ENCODE data around the gene GGN. TPM values are rescaled to one million over a fixed set of nuclear protein-coding genes. Genes with fewer than 3 reads are reported as not detected.
"Not testable (repeated sequence)": the region's sequence is repeated elsewhere in the genome, so short reads cannot be mapped to it uniquely, and the experiment has no call there.

The GGN gene
- total RNA-seq, 4 donors from 2014 or later = not detected

DNA sequence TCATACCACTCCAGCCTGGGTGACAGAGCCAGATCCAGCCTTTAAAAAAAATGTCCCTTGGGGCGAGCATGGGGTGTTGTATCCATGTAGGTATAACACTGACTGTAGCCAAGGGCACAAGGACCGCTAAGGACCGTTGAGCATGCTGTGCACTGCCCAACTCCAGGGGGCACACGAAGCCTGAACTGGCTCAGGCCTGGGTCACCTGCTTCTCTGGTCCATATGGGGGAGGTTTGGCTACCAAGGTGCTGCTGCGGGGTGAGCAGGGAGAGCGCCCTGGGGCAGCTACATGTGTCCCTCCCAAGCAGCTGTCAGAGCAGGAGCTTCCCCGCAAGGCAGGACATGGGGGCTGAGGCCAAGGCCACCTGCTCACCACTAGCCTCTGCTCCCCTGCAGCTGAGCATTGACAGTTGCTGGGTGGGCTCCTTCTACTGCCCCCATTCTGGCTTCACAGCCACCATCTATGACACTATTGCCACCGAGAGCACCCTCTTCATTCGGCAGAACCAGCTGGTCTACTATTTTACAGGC, 35.9 kb downstream of the GGN start:
- Histone ChIP-seq H3K4me3 (no peak overlapping the region), H3K36me3 (no peaks in the 10 kb centered on the region), H3K4me1 (no peaks in the 10 kb centered on the region), H3K9me3 (no peaks in the 10 kb centered on the region), H3K27ac (no peak overlapping the region), H3K27me3 (peaks cover 0 to 28% of the 10 kb centered on the region in 2 donors)
- WGBS, 2 donors = 75 to 85% methylated on average over 9 of the region's 9 CpGs
- TF ChIP-seq POLR2A (IDR thresholded peaks at IDR 0.05) = no peak
- TF ChIP-seq, protein P1, sequence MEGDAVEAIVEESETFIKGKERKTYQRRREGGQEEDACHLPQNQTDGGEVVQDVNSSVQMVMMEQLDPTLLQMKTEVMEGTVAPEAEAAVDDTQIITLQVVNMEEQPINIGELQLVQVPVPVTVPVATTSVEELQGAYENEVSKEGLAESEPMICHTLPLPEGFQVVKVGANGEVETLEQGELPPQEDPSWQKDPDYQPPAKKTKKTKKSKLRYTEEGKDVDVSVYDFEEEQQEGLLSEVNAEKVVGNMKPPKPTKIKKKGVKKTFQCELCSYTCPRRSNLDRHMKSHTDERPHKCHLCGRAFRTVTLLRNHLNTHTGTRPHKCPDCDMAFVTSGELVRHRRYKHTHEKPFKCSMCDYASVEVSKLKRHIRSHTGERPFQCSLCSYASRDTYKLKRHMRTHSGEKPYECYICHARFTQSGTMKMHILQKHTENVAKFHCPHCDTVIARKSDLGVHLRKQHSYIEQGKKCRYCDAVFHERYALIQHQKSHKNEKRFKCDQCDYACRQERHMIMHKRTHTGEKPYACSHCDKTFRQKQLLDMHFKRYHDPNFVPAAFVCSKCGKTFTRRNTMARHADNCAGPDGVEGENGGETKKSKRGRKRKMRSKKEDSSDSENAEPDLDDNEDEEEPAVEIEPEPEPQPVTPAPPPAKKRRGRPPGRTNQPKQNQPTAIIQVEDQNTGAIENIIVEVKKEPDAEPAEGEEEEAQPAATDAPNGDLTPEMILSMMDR (IDR thresholded peaks at IDR 0.05) = no peak
- TF ChIP-seq EP300 (IDR thresholded peaks at IDR 0.05) = no peak
- DNase-seq (ENCODE audit: low spot score in 2 of 2) = no peak

DNA sequence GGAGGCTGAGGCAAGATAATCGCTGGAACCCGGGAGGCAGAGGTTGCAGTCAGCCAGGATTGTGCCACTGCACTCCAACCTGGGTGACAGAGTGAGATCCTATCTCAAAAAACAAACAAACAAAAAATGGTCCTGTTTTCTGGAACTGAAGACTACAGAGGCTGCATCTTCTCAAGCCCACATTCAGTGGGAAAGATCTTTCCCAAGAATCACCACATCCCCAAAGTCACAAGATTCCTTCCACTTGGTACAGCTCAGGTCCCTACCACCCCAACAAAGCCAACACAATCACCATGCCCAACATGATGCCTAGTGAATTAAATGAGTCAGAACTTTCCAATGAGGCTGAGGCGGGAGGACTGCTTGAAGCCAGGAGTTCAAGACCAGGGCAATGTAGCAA, 37.0 kb downstream of the GGN start:
- Histone ChIP-seq H3K27ac (no peak overlapping the region), H3K36me3 (no peaks in the 10 kb centered on the region), H3K4me3 (no peak overlapping the region), H3K9me3 (no peaks in the 10 kb centered on the region), H3K27me3 (peaks cover 0 to 25% of the 10 kb centered on the region in 2 donors), H3K4me1 (no peaks in the 10 kb centered on the region)
- no peak for DNase-seq (ENCODE audit: low spot score in 2 of 2)
- WGBS, 2 donors = 89 to 98% methylated on average over 3 of the region's 3 CpGs
- TF ChIP-seq EP300 (IDR thresholded peaks at IDR 0.05) = no peak
- TF ChIP-seq, protein P1 (IDR thresholded peaks at IDR 0.05) = no peak
- no peak for TF ChIP-seq POLR2A (IDR thresholded peaks at IDR 0.05)

DNA sequence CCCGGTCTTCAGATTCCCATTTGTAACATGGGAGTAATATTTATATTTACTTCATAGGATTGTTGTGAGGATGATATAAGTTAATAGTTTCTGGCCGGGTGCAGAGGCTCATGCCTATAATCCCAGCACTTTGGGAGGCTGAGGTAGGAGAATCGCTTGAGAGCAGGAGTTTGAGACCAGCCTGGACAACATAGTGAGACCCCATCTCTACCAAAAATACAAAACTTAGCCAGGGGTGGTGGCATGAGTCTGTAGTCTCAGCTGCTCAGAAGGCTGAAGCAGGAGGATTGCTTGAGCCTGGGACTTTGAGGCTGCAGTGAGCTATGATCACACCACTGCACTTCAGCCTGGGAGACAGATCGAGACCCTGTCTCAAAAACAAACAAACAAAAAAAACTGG, 41.0 kb downstream of the GGN start:
- no peak for TF ChIP-seq EP300 (IDR thresholded peaks at IDR 0.05)
- TF ChIP-seq POLR2A (IDR thresholded peaks at IDR 0.05) = no peak
- 82 to 88% methylated on average over 4 of the region's 4 CpGs for WGBS, 2 donors

DNA sequence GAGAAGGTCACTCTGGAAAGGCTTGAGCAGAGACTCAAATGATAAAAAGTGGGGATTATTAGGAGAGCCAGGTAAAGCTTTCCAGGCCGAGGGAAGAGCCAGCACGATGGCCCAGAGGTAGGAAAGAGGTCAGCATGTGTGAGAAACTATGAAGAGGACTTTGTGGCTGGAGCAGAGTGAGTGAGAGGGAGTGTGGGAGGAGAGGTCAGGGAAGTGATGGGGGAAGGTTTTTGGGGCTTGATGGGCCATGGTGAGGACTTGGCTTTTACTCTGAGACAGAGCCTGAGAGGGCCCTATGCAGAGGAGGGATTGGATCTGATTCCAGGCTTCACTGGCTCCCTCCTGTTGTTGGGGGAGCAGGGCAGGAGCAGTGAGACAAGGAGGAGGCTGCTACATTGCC, 46.9 kb downstream of the GGN start:
- Histone ChIP-seq H3K36me3 (peaks cover 0 to 40% (median 0%) of the 10 kb centered on the region in 3 donors), H3K9me3 (no peaks in the 10 kb centered on the region), H3K4me1 (peaks cover 0 to 10% (median 2%) of the 10 kb centered on the region in 4 donors), H3K4me3 (no peak overlapping the region), H3K27ac (no peak overlapping the region), H3K27me3 (no peaks in the 10 kb centered on the region)
- WGBS, 2 donors = 68 to 85% methylated on average over 2 of the region's 2 CpGs
- no peak for DNase-seq (ENCODE audit: low spot score in 2 of 2)
- TF ChIP-seq, protein P1 (IDR thresholded peaks at IDR 0.05) = no peak
- TF ChIP-seq POLR2A (IDR thresholded peaks at IDR 0.05) = no peak
- TF ChIP-seq EP300 (IDR thresholded peaks at IDR 0.05) = no peak

More for the DNA sequence above, 41.0 kb downstream of the GGN start:
- no peaks in the 10 kb centered on the region for H3K9me3 ChIP-seq
- no peaks in the 10 kb centered on the region for H3K4me1 ChIP-seq
- no peak overlapping the region for H3K4me3 ChIP-seq
- no peak for DNase-seq (ENCODE audit: low spot score in 2 of 2)
- peaks cover 0 to under 1% of the 10 kb centered on the region in 2 donors for H3K27me3 ChIP-seq
- no peak overlapping the region for H3K27ac ChIP-seq
- H3K36me3 ChIP-seq = peaks cover 0 to 22% (median 0%) of the 10 kb centered on the region in 3 donors

DNA sequence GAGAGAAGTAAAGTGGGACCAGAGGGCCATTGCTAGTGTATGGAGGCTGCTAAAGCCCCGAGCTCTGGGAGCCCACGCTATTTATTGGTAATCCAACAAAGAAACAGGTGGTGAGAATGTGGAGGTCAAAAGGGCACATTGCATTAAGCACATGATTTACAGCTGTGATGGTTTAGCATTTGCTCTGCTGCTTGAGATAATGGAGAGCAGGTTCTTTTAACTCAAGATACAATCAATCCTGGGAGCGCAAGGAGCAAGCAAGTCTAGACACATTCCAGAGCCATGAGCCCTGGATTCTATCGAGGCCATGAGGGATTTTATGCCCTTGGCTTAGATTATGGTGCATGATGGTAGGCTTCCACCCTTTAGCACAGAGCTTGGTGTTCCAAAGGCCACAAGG, 48.8 kb downstream of the GGN start:
- H3K27ac ChIP-seq; DNase-seq (ENCODE audit: low spot score in 2 of 2); H3K27me3 ChIP-seq; H3K4me3 ChIP-seq; H3K9me3 ChIP-seq: not testable (repeated sequence)
- Histone ChIP-seq H3K36me3 (peaks cover 0 to 35% (median 0%) of the 10 kb centered on the region in 3 donors), H3K4me1 (peaks cover 0 to 16% (median 2%) of the 10 kb centered on the region in 4 donors)
- 64% methylated on average over 4 of the region's 4 CpGs for WGBS, 2 donors

DNA sequence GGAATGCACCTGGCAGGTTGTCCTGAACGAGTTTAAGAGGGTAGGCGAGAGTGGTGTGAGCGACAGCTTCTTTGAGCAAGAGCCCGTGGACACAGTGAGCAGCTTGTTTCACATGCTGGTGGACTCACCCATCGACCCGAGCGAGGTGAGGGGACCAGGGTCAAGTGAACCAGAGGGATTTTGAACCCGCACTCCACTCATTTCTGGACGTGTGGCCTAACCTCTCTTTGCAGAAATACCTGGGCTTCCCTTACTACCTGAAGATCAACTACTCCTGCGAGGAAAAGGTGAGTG, 50.5 kb downstream of the GGN start:
- Histone ChIP-seq H3K36me3 (peaks cover 0 to 19% (median 0%) of the 10 kb centered on the region in 3 donors), H3K4me3 (peak overlapping the region; percentile 64 to 87 (median 82)), H3K27ac (peak overlapping the region; percentile 86 to 99 (median 96)), H3K9me3 (no peaks in the 10 kb centered on the region), H3K4me1 (peaks cover 0 to 16% (median 2%) of the 10 kb centered on the region in 4 donors), H3K27me3 (no peaks in the 10 kb centered on the region)
- TF ChIP-seq EP300 (IDR thresholded peaks at IDR 0.05) (no peak), POLR2A (IDR thresholded peaks at IDR 0.05) (no peak)
- TF ChIP-seq, protein P1 (IDR thresholded peaks at IDR 0.05) = no peak
- DNase-seq (ENCODE audit: low spot score in 2 of 2) = no peak
- 68 to 69% methylated on average over 10 of the region's 10 CpGs for WGBS, 2 donors

Data from tibial nerve (tissue), 4 donors.